Kidney (tissue), 14 donors: ENCODE results near the gene UBE2S. TPM values are rescaled to one million over a fixed set of nuclear protein-coding genes. Genes with fewer than 3 reads are reported as not detected.

Experiments
- DNase-seq, 5 donors: peaks; one replicate each; pipeline ENCODE4 v3.0.0-alpha.2; 2013 to 2020
- FAIRE-seq: peaks from 2 replicates; lab custom pipeline; 2012; peaks lifted over from hg19 to GRCh38; lab: Jason Lieb, UNC
- H3K27ac ChIP-seq, 2 donors: one replicate each; pipeline ENCODE4 v1.7.0; 2013; ENCODE audit warnings: low read depth in 2 of 2, low read length in 2 of 2, inconsistent platforms in 1 of 2
- H3K27me3 ChIP-seq: one replicate; pipeline ENCODE4 v1.7.1; 2013; ENCODE audit warnings: low read length, inconsistent platforms; ENCODE audit not compliant: control insufficient read depth, insufficient read depth
- H3K36me3 ChIP-seq, 3 donors: one replicate each; pipeline versions ENCODE4 v1.7.0 to v1.7.1; 2013; ENCODE audit warnings: low read length in 3 of 3, control low read depth in 1 of 3, inconsistent platforms in 1 of 3; ENCODE audit not compliant: insufficient read depth in 3 of 3, control insufficient read depth in 2 of 3
- H3K4me1 ChIP-seq, 3 donors: one replicate each; pipeline versions ENCODE4 v1.7.0 to v1.7.1; 2013; ENCODE audit warnings: low read length in 3 of 3, inconsistent platforms in 1 of 3, low read depth in 1 of 3; ENCODE audit not compliant: control insufficient read depth in 2 of 3, insufficient read depth in 2 of 3
- H3K4me3 ChIP-seq, 3 donors: one replicate each; pipeline versions ENCODE4 v1.7.0 to v1.8.1; 2013; ENCODE audit warnings: low read length in 3 of 3, control low read depth in 1 of 3, inconsistent platforms in 1 of 3
- H3K9ac ChIP-seq, 3 donors: one replicate each; pipeline versions ENCODE4 v1.7.0 to v1.7.1; 2013; ENCODE audit warnings: low read length in 3 of 3, control low read depth in 1 of 3, inconsistent platforms in 1 of 3
- H3K9me3 ChIP-seq, 3 donors: one replicate each; pipeline versions ENCODE4 v1.7.0 to v1.7.1; 2013; ENCODE audit warnings: low read length in 3 of 3, control low read depth in 1 of 3, inconsistent platforms in 1 of 3; ENCODE audit not compliant: control insufficient read depth in 2 of 3, insufficient read depth in 1 of 3
- intact Hi-C: fragments of 100-400 bp; cut with DNase I; formaldehyde crosslinking; loops from one replicate; pipeline ENCODE4 v1.11.1; 2022
- polyA plus RNA-seq: library from polyadenylated mRNA; stranded (reverse); fragments of 350-450 nt; fragmentation: Illumina TruSeq; extraction: RNeasy Lipid Tissue Mini Kit (QIAGEN cat#74804); gene quantifications from one replicate; pipeline ENCODE4 v1.2.3, GENCODE V29; 2014; ENCODE audit warnings: low read depth, low replicate concordance; ENCODE audit not compliant: insufficient read depth
- total RNA-seq: library from RNA; stranded (reverse); fragmentation: NEBNext Ultra II Directional; extraction: Animal tissue kit (Norgen Biotek cat#: 25700); gene quantifications from one replicate; pipeline ENCODE4 v1.2.1, GENCODE V29; 2021
- TF ChIP-seq, protein P1 (sequence below): IDR thresholded peaks from 3 replicates; pipeline ENCODE4 v1.5.1; 2012; ENCODE audit warnings: mild to moderate bottlenecking, moderate library complexity, borderline replicate concordance; ENCODE audit not compliant: insufficient read depth; ENCODE audit errors: extremely low read depth
- donor health status: control.
- donor health status: control.
- donor health status: control.
- donor health status: control.
- donor health status: control.
- donor health status: DM: yes; HTN: yes; CAD: no.
- donor health status: Normal renal cell carcinoma (clear cell type).

Gene UBE2S
- total and polyA plus RNA-seq, 2 donors from 2014 or later: 16.8 to 20.8 TPM

DNA sequence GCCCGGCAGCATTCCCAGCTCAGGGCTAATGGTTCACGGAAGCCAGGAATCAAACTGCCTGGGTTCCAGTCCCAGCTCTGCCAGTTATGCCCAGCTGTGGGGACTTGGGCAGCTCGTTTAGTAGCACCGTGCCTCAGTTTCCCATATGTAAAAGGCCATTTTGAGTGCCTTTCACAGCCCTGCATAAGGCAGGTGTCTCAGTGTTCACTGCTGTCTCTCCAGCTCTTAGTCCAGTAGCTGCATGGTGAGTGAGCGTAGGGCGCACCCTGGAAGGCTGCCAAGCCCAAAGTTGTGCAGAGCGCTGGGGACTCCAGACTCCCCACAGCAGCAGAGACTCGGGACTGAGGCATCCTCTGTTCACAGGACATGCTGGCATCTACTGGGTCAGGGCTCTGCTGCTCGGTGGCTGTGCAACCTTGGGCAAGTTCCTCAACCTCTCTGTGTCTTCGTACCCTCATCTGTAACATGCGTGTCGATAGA is 16.4 kb downstream of the UBE2S start:
- TF ChIP-seq, protein P1, sequence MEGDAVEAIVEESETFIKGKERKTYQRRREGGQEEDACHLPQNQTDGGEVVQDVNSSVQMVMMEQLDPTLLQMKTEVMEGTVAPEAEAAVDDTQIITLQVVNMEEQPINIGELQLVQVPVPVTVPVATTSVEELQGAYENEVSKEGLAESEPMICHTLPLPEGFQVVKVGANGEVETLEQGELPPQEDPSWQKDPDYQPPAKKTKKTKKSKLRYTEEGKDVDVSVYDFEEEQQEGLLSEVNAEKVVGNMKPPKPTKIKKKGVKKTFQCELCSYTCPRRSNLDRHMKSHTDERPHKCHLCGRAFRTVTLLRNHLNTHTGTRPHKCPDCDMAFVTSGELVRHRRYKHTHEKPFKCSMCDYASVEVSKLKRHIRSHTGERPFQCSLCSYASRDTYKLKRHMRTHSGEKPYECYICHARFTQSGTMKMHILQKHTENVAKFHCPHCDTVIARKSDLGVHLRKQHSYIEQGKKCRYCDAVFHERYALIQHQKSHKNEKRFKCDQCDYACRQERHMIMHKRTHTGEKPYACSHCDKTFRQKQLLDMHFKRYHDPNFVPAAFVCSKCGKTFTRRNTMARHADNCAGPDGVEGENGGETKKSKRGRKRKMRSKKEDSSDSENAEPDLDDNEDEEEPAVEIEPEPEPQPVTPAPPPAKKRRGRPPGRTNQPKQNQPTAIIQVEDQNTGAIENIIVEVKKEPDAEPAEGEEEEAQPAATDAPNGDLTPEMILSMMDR: no peak
- Histone ChIP-seq H3K9me3 (no peaks in the 10 kb centered on the region), H3K4me1 (peaks cover 0 to 34% (median 21%) of the 10 kb centered on the region in 3 donors), H3K27ac (no peak overlapping the region), H3K27me3 (no peaks in the 10 kb centered on the region), H3K9ac (no peak overlapping the region), H3K4me3 (no peak overlapping the region), H3K36me3 (peaks cover 2 to 27% (median 10%) of the 10 kb centered on the region in 3 donors)
- FAIRE-seq: no peak
- DNase-seq: no peak
- intact Hi-C loops: no loop called here

DNA sequence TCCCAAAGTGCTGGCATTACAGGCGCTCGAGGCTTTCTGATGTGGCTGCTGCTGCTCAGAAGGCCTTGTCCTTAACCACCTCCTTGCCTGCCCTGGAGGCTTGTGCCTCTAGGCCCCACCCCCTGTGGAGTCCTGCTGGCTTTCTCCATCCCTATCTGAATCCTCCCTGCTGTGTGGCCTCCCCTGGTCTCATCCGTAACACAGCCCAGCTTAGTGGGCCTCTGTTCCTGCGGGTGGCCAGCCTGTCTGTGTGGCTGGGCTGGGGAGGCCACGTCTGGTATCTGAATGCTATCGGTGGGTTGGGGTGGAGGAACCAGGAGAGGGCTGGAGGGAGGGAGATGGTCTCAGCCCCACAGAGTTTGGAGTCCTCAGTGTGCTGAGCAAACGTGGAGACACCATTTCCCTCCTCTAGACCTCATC is 17.1 kb downstream of the UBE2S start:
- Histone ChIP-seq H3K9ac (no peak overlapping the region), H3K9me3 (no peaks in the 10 kb centered on the region), H3K4me1 (peaks cover 0 to 35% (median 21%) of the 10 kb centered on the region in 3 donors), H3K27ac (no peak overlapping the region), H3K36me3 (peaks cover 2 to 27% (median 10%) of the 10 kb centered on the region in 3 donors), H3K4me3 (no peak overlapping the region), H3K27me3 (no peaks in the 10 kb centered on the region)
- TF ChIP-seq, protein P1: no peak
- intact Hi-C loops: no loop called here
- no peak for DNase-seq
- no peak for FAIRE-seq

DNA sequence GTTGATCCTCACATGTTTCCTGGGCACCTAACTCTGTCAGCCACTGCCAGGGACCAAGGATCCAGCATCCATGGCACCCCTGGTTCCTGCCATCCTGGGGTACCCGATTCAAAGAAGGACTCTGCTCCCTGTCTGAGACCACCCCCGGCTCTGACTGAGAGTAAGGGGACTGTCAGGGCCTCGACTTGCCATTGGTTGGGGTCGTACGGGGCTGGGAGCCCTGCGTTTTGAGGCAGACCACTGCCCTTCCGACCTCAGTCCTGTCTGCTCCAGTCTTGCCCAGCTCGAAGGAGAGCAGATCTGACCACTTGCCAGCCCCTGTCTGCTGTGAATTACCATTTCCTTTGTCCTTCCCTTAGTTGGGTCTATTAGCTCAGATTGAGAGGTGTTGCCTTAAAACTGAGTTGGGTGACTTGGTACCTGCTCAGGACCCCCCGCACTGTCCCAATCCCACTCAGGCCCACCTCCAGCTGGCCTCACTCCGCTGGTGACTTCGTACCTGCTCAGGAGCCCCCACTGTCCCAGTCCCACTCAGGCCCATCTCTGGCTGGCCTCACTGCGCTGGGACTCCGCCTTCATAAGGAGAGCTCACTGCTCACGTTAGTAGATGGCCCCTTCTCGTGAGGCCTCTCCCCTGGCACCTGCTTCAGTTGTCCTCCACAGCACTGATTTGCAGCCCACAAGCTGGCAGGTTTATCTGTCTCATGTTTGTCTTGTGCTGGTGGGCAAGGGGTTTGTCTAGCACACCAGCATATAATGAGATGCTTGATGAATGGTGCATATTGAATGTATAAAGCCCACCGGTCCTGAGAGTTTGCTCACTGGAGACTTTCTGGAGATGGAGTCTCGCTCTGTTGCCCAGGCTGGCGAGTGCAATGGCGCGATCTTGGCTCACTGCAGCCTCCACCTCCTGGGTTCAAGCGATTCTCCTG is 17.9 kb downstream of the UBE2S start:
- TF ChIP-seq, protein P1: no peak
- FAIRE-seq (no peak), DNase-seq (no peak)
- Histone ChIP-seq H3K9ac (no peak overlapping the region), H3K27me3 (no peaks in the 10 kb centered on the region), H3K4me1 (peaks cover 0 to 40% (median 25%) of the 10 kb centered on the region in 3 donors), H3K9me3 (no peaks in the 10 kb centered on the region), H3K4me3 (no peak overlapping the region), H3K27ac (no peak overlapping the region), H3K36me3 (peaks cover 2 to 27% (median 10%) of the 10 kb centered on the region in 3 donors)
- intact Hi-C loops: no loop called here
